ENCODE results near the gene FAM13A. TPM values are rescaled to one million over a fixed set of nuclear protein-coding genes. Genes with fewer than 3 reads are reported as not detected.

The FAM13A gene
- total and polyA plus RNA-seq, 10 donors = 2.7 to 24.9 (median 18.3) TPM

- Histone ChIP-seq H3K36me3 (peaks cover 0 to 54% (median 6%) of the 10 kb centered on the region in 6 donors), H3K27ac (peak within 1 kb of the TSS in 7 of 8 donors; percentile 55 to 81 (median 68)), H3K27me3 (replicated peaks in 1 of 7) (no peaks in the 10 kb centered on the region), H3K4me1 (peaks cover 0 to 15% (median 7%) of the 10 kb centered on the region in 6 donors), H3K4me3 (peak within 1 kb of the TSS; percentile 37 to 76 (median 54)), H3K9me3 (no peaks in the 10 kb centered on the region)
- intact Hi-C loops (cut with DNase I; ENCODE audit: low total_unique reads) = no loop called here
- DNase-seq = peak; percentile 89
- TF ChIP-seq POLR2A (IDR thresholded peaks at IDR 0.05) = no peak
- TF ChIP-seq POLR2AphosphoS5 (IDR thresholded peaks at IDR 0.05) = peak; percentile 66 to 86 (median 80)
- 41 to 61% (median 54%) methylated on average over 32 to 40 of the region's 40 CpGs for WGBS, 5 donors
These were observed 359.2 kb downstream of the FAM13A start, which contains the start of gene NAP1L5 for GRCh38 chr4:88697588-88698329. Gene NAP1L5, minus strand, starts transcription at chr4:88697829. Its CDS starts 75 bp downstream, at chr4:88697754.

DNA sequence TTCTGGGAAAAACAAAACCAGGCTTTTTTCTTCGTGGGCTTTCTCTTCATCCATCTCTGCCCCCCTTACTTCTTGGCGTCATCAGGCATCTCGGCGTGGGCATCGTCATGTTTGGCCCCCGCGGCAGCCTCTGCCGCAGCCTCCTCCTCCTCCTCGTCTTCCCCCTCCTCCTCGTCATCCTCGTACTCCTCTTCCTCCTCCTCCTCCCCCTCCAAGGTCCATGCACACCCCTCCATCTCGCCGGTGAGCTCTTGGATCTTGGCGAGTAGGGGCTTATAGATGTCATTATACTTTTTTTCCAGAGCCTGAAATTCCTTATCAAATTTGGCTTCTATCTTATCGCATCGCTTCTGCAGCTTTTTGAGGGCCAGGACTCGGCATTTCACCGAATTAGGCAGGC lies 359.8 kb downstream of the FAM13A start:
- Histone ChIP-seq H3K4me1 (peaks cover 0 to 15% (median 7%) of the 10 kb centered on the region in 6 donors), H3K27me3 (replicated peaks in 1 of 7) (no peaks in the 10 kb centered on the region), H3K4me3 (peak overlapping the region; percentile 37 to 76 (median 54)), H3K27ac (peak overlapping the region in 7 of 8 donors; percentile 55 to 81 (median 68)), H3K36me3 (peaks cover 0 to 54% (median 5%) of the 10 kb centered on the region in 6 donors), H3K9me3 (no peaks in the 10 kb centered on the region)
- 44 to 53% (median 52%) methylated on average over 18 of the region's 18 CpGs for WGBS, 5 donors
- intact Hi-C loops (cut with DNase I; ENCODE audit: low total_unique reads) = no loop called here
- TF ChIP-seq POLR2A (IDR thresholded peaks at IDR 0.05) = no peak
- TF ChIP-seq, protein P1, sequence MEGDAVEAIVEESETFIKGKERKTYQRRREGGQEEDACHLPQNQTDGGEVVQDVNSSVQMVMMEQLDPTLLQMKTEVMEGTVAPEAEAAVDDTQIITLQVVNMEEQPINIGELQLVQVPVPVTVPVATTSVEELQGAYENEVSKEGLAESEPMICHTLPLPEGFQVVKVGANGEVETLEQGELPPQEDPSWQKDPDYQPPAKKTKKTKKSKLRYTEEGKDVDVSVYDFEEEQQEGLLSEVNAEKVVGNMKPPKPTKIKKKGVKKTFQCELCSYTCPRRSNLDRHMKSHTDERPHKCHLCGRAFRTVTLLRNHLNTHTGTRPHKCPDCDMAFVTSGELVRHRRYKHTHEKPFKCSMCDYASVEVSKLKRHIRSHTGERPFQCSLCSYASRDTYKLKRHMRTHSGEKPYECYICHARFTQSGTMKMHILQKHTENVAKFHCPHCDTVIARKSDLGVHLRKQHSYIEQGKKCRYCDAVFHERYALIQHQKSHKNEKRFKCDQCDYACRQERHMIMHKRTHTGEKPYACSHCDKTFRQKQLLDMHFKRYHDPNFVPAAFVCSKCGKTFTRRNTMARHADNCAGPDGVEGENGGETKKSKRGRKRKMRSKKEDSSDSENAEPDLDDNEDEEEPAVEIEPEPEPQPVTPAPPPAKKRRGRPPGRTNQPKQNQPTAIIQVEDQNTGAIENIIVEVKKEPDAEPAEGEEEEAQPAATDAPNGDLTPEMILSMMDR (IDR thresholded peaks at IDR 0.05 in 8 of 11, conservative IDR thresholded peaks at IDR 0.05 in 3 of 11) = no peak
- TF ChIP-seq POLR2AphosphoS5 (IDR thresholded peaks at IDR 0.05) = no peak
- no peak for DNase-seq

DNA sequence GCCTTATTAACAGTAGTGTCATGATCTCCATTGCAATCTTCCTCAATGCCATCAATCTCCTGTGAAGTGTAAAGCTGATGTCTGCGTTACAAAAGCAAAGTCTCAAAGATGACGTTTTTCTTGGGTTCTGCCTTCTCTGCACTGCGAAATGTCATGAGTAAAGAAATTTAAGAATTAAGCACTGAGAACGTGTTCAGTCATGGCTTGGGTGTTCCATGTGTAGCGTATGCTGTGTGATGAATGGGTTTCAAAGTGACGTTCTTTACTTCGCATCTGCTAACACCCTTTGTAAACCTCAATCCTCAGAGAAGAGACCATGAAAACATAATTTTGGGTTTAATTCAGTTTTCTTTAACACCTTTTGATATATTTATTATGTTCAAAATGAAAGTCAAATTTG lies 360.4 kb downstream of the FAM13A start:
- TF ChIP-seq POLR2A (IDR thresholded peaks at IDR 0.05) (no peak), POLR2AphosphoS5 (IDR thresholded peaks at IDR 0.05) (no peak)
- TF ChIP-seq, protein P1 (IDR thresholded peaks at IDR 0.05 in 8 of 11, conservative IDR thresholded peaks at IDR 0.05 in 3 of 11) = no peak
- peaks cover 0 to 54% (median 5%) of the 10 kb centered on the region in 6 donors for H3K36me3 ChIP-seq
- H3K4me3 ChIP-seq = peak overlapping the region in 7 of 8 donors; percentile 45 to 76 (median 55)
- peak overlapping the region in 1 of 8 donors; percentile 78 for H3K27ac ChIP-seq
- no peak for DNase-seq
- peaks cover 0 to 15% (median 7%) of the 10 kb centered on the region in 6 donors for H3K4me1 ChIP-seq
- 77 to 92% (median 83%) methylated on average over 7 of the region's 7 CpGs for WGBS, 5 donors
- intact Hi-C loops (cut with DNase I; ENCODE audit: low total_unique reads) = no loop called here
- H3K27me3 ChIP-seq (replicated peaks in 1 of 7) = no peaks in the 10 kb centered on the region
- no peaks in the 10 kb centered on the region for H3K9me3 ChIP-seq

GRCh38 chr4:88693792-88694191 lies 363.2 kb downstream of the FAM13A start:
- intact Hi-C loops (cut with DNase I; ENCODE audit: low total_unique reads) = no loop called here
- H3K4me3 ChIP-seq = no peak overlapping the region
- H3K36me3 ChIP-seq = peaks cover 0 to 74% (median 21%) of the 10 kb centered on the region in 6 donors
- no peaks in the 10 kb centered on the region for H3K9me3 ChIP-seq
- H3K27ac ChIP-seq = no peak overlapping the region
- DNase-seq = no peak
- TF ChIP-seq POLR2A (IDR thresholded peaks at IDR 0.05) (no peak), POLR2AphosphoS5 (IDR thresholded peaks at IDR 0.05) (no peak)
- TF ChIP-seq, protein P1 (IDR thresholded peaks at IDR 0.05 in 8 of 11, conservative IDR thresholded peaks at IDR 0.05 in 3 of 11) = no peak
- no peaks in the 10 kb centered on the region for H3K27me3 ChIP-seq (replicated peaks in 1 of 7)
- 72 to 86% (median 78%) methylated on average over 3 of the region's 3 CpGs for WGBS, 5 donors
- peaks cover 0 to 15% (median 7%) of the 10 kb centered on the region in 6 donors for H3K4me1 ChIP-seq
